H1 (cell line): ENCODE measurements around the gene STIMATE. TPM values are rescaled to one million over a fixed set of nuclear protein-coding genes. Genes with fewer than 3 reads are reported as not detected.

Experiments used
- CTCF ChIA-PET: fragments of 300-600 bp; sonication (Branson Sonifier 250); formaldehyde crosslinking; loops from one replicate; lab custom pipeline; 2021; ENCODE audit not compliant: partially characterized antibody; lab: Charles Lee
- POLR2A ChIA-PET: fragments of 300-600 bp; sonication (Branson Sonifier 250); formaldehyde crosslinking; loops from one replicate; lab custom pipeline; 2021; ENCODE audit warnings: inconsistent platforms; ENCODE audit not compliant: partially characterized antibody; lab: Charles Lee
- DNase-seq, 2 experiments: peaks; one replicate each; pipeline versions ENCODE4 v3.0.0 to v3.0.0-alpha.2; 2010 to 2022; ENCODE audit warnings: low spot score in 2 of 2, low read depth in 1 of 2, mixed read lengths in 1 of 2
- FAIRE-seq: peaks from 2 replicates; lab custom pipeline; 2011; peaks lifted over from hg19 to GRCh38; lab: Jason Lieb, UNC
- H2AFZ ChIP-seq: 2 replicates; pipeline ENCODE4 v1.8.1; 2012; ENCODE audit warnings: low read length, inconsistent platforms
- H2AK5ac ChIP-seq: 2 replicates; pipeline ENCODE4 v1.6.1; 2013; ENCODE audit warnings: low read depth, low read length
- H2BK120ac ChIP-seq: replicated peaks from 2 replicates; pipeline ENCODE3; 2013; ENCODE audit warnings: low read depth, low read length, inconsistent platforms
- H2BK12ac ChIP-seq: 2 replicates; pipeline ENCODE4 v1.6.1; 2013; ENCODE audit warnings: low read depth, low read length
- H2BK15ac ChIP-seq: 2 replicates; pipeline ENCODE4 v1.6.1; 2013; ENCODE audit warnings: low read length
- H2BK20ac ChIP-seq: 2 replicates; pipeline ENCODE4 v1.6.1; 2013; ENCODE audit warnings: low read length
- H2BK5ac ChIP-seq: 2 replicates; pipeline ENCODE4 v1.6.1; 2013; ENCODE audit warnings: low read depth, low read length
- H3K14ac ChIP-seq: 2 replicates; pipeline ENCODE4 v1.6.1; 2013; ENCODE audit warnings: inconsistent platforms; ENCODE audit not compliant: insufficient read length
- H3K18ac ChIP-seq: 2 replicates; pipeline ENCODE4 v1.6.1; 2013; ENCODE audit warnings: low read length; ENCODE audit errors: extremely low read depth
- H3K23ac ChIP-seq: 2 replicates; pipeline ENCODE4 v1.6.1; 2013; ENCODE audit warnings: inconsistent platforms; ENCODE audit not compliant: insufficient read length
- H3K23me2 ChIP-seq: 2 replicates; pipeline ENCODE4 v1.6.1; 2013; ENCODE audit warnings: low read depth, low read length
- H3K27ac ChIP-seq: 2 replicates; pipeline ENCODE4 v1.6.1; 2011; ENCODE audit warnings: low read depth, low read length, inconsistent platforms
- H3K27me3 ChIP-seq, 4 experiments: replicated peaks in 1 of 4; 1 replicate in 1 of 4; 2 replicates in 3 of 4; pipeline versions ENCODE4 v1.6.1 to v1.8.1; 2011 to 2013; ENCODE audit warnings: low read length in 3 of 4, mild to moderate bottlenecking in 3 of 4, inconsistent platforms in 2 of 4, mixed read lengths in 2 of 4, moderate library complexity in 1 of 4; ENCODE audit not compliant: control insufficient read depth in 3 of 4, insufficient read depth in 3 of 4; ENCODE audit errors: extremely low read depth in 1 of 4
- H3K36me3 ChIP-seq, 4 experiments: 2 replicates each; pipeline versions ENCODE4 v1.6.1 to v1.8.1; 2011 to 2013; ENCODE audit warnings: mild to moderate bottlenecking in 4 of 4, low read length in 3 of 4, moderate library complexity in 2 of 4, control low read depth in 1 of 4, inconsistent platforms in 1 of 4; ENCODE audit not compliant: insufficient read depth in 4 of 4, control insufficient read depth in 2 of 4
- H3K4ac ChIP-seq: replicated peaks from 2 replicates; pipeline ENCODE3; 2013; ENCODE audit warnings: low read length, low read depth, mixed read lengths, inconsistent platforms; ENCODE audit not compliant: insufficient read length
- H3K4me1 ChIP-seq, 4 experiments: replicated peaks in 1 of 4; 1 replicate in 1 of 4; 2 replicates in 3 of 4; pipeline versions ENCODE4 v1.6.1 to v1.8.1; 2011 to 2013; ENCODE audit warnings: low read length in 3 of 4, inconsistent platforms in 2 of 4, mixed read lengths in 1 of 4; ENCODE audit not compliant: insufficient read depth in 4 of 4, control insufficient read depth in 3 of 4
- H3K4me2 ChIP-seq, 2 experiments: 2 replicates each; pipeline versions ENCODE4 v1.6.1 to v1.8.1; 2011 to 2013; ENCODE audit warnings: low read depth in 2 of 2, low read length in 2 of 2, control low read depth in 1 of 2, inconsistent platforms in 1 of 2, mild to moderate bottlenecking in 1 of 2; ENCODE audit not compliant: insufficient read depth in 1 of 2
- H3K4me3 ChIP-seq, 4 experiments: fragments of 200-600, 300-600 bp in 1 of 4; sonication (generic), shearing (Covaris generic), sonication (Bioruptor Twin) in 1 of 4; 2 replicates each; pipeline versions ENCODE4 v1.5.1 to v1.8.1; 2011 to 2016; ENCODE audit warnings: low read length in 4 of 4, low read depth in 3 of 4, control low read depth in 2 of 4, inconsistent platforms in 2 of 4, mild to moderate bottlenecking in 2 of 4, mixed read lengths in 1 of 4, moderate library complexity in 1 of 4; ENCODE audit not compliant: insufficient read depth in 2 of 4; ENCODE audit errors: extremely low read depth in 1 of 4
- H3K56ac ChIP-seq: replicated peaks from 2 replicates; pipeline ENCODE3; 2013; ENCODE audit warnings: low read depth, mild to moderate bottlenecking, mixed read lengths, low read length, inconsistent platforms; ENCODE audit not compliant: insufficient read length
- H3K79me1 ChIP-seq: 2 replicates; pipeline ENCODE4 v1.6.1; 2013; ENCODE audit warnings: low read depth, low read length, control low read depth
- H3K79me2 ChIP-seq, 2 experiments: 2 replicates each; pipeline versions ENCODE4 v1.6.1 to v1.8.1; 2012 to 2013; ENCODE audit warnings: low read length in 2 of 2, mild to moderate bottlenecking in 2 of 2, inconsistent platforms in 1 of 2; ENCODE audit not compliant: insufficient read depth in 2 of 2, control insufficient read depth in 1 of 2
- H3K9ac ChIP-seq, 4 experiments: replicated peaks in 1 of 4; 1 replicate in 1 of 4; 2 replicates in 3 of 4; pipeline versions ENCODE4 v1.6.1 to v1.8.1; 2011 to 2013; ENCODE audit warnings: low read depth in 3 of 4, low read length in 3 of 4, control low read depth in 2 of 4, mild to moderate bottlenecking in 2 of 4, moderate library complexity in 2 of 4, inconsistent platforms in 1 of 4; ENCODE audit errors: extremely low read depth in 1 of 4
- H3K9me3 ChIP-seq, 2 experiments: 2 replicates each; pipeline versions ENCODE4 v1.6.1 to v1.8.1; 2012 to 2013; ENCODE audit warnings: mild to moderate bottlenecking in 2 of 2, moderate library complexity in 2 of 2, control low read depth in 1 of 2, inconsistent platforms in 1 of 2, low read depth in 1 of 2, low read length in 1 of 2, mixed read lengths in 1 of 2; ENCODE audit not compliant: insufficient read depth in 2 of 2
- H4K20me1 ChIP-seq, 2 experiments: replicated peaks in 1 of 2; 2 replicates each; pipeline versions ENCODE3 to v1.8.1; 2011 to 2013; ENCODE audit warnings: inconsistent platforms in 2 of 2, low read length in 2 of 2, mild to moderate bottlenecking in 1 of 2; ENCODE audit not compliant: insufficient read depth in 2 of 2, control insufficient read depth in 1 of 2
- H4K5ac ChIP-seq: 2 replicates; pipeline ENCODE4 v1.6.1; 2013; ENCODE audit warnings: low read length, low read depth, mixed read lengths, inconsistent platforms; ENCODE audit not compliant: insufficient read length
- H4K8ac ChIP-seq: 2 replicates; pipeline ENCODE4 v1.8.0; 2013; ENCODE audit warnings: mild to moderate bottlenecking, moderate library complexity, low read length, inconsistent platforms; ENCODE audit not compliant: insufficient read depth; ENCODE audit errors: extremely low read depth
- H4K91ac ChIP-seq: replicated peaks from 2 replicates; pipeline ENCODE3; 2013; ENCODE audit warnings: low read length, mixed read lengths, inconsistent platforms; ENCODE audit not compliant: insufficient read length
- BCL11A ChIP-seq, 2 experiments: IDR thresholded peaks; one replicate each; pipeline ENCODE4 v1.6.1; 2011; ENCODE audit warnings: low read depth in 2 of 2, low read length in 2 of 2, mild to moderate bottlenecking in 2 of 2
- BRCA1 ChIP-seq: IDR thresholded peaks from 2 replicates; pipeline ENCODE4 v1.6.1; 2012; ENCODE audit warnings: low read depth, low read length, improper control_type of control experiment
- CBX5 ChIP-seq: fragments of 300-800, 300-1000 bp; sonication (generic); IDR thresholded peaks from 2 replicates; pipeline ENCODE4 v1.7.1; 2016; ENCODE audit warnings: antibody characterized with exemption, low read length, low read depth
- CEBPB ChIP-seq: IDR thresholded peaks from 2 replicates; pipeline ENCODE4 v1.6.1; 2012; ENCODE audit warnings: low read depth, low read length
- EP300 ChIP-seq, 2 experiments: IDR thresholded peaks; 1 replicate in 1 of 2; 2 replicates in 1 of 2; pipeline ENCODE4 v1.6.1; 2011 to 2012; ENCODE audit warnings: low read depth in 2 of 2, low read length in 2 of 2, mild to moderate bottlenecking in 2 of 2, borderline replicate concordance in 1 of 2, inconsistent platforms in 1 of 2, moderate library complexity in 1 of 2
- GABPA ChIP-seq: IDR thresholded peaks from 2 replicates; pipeline ENCODE4 v1.6.1; 2011; ENCODE audit warnings: mild to moderate bottlenecking, low read length, moderate library complexity, borderline replicate concordance; ENCODE audit not compliant: insufficient read depth
- HDAC2 ChIP-seq, 2 experiments: fragments of 300-600 bp in 1 of 2; sonication (generic) in 1 of 2; IDR thresholded peaks; 2 replicates each; pipeline ENCODE4 v1.6.1; 2011 to 2012; ENCODE audit warnings: low read depth in 2 of 2, low read length in 2 of 2, mild to moderate bottlenecking in 2 of 2, moderate library complexity in 2 of 2, borderline replicate concordance in 1 of 2, inconsistent platforms in 1 of 2
- HDAC6 ChIP-seq: IDR thresholded peaks from one replicate; pipeline ENCODE4 v1.7.1; 2012; ENCODE audit warnings: low read depth, mild to moderate bottlenecking, inconsistent platforms, low read length, moderate library complexity
- POLR2A ChIP-seq, 2 experiments: IDR thresholded peaks; 1 replicate in 1 of 2; 2 replicates in 1 of 2; pipeline ENCODE4 v1.6.1; 2011; ENCODE audit warnings: low read depth in 2 of 2, low read length in 2 of 2, mild to moderate bottlenecking in 2 of 2; ENCODE audit errors: control extremely low read depth in 1 of 2
- POU5F1 ChIP-seq: IDR thresholded peaks from 2 replicates; pipeline ENCODE4 v1.6.1; 2011; ENCODE audit warnings: low read depth, mild to moderate bottlenecking, low read length, moderate library complexity
- SIN3A ChIP-seq, 2 experiments: IDR thresholded peaks in 1 of 2; conservative IDR thresholded peaks in 1 of 2; 2 replicates each; pipeline ENCODE4 v1.6.1; 2011 to 2012; ENCODE audit warnings: low read length in 2 of 2, improper control_type of control experiment in 1 of 2, low read depth in 1 of 2, mild to moderate bottlenecking in 1 of 2
- TAF7 ChIP-seq: optimal IDR thresholded peaks from 2 replicates; pipeline ENCODE3; 2011; ENCODE audit warnings: low read depth, mild to moderate bottlenecking, inconsistent platforms, low read length, moderate library complexity, borderline replicate concordance
- TCF12 ChIP-seq: IDR thresholded peaks from 2 replicates; pipeline ENCODE4 v1.6.1; 2011; ENCODE audit warnings: low read depth, mild to moderate bottlenecking, low read length
- WGBS, 2 experiments: shearing (Covaris generic) in 1 of 2; methylation state at CpG; one replicate each; pipeline versions ENCODE4 v1.1.6 to v1.1.7; 2013 to 2015; ENCODE audit warnings: low lambda C conversion rate in 2 of 2, mixed read lengths in 2 of 2, inconsistent platforms in 1 of 2, low coverage in 1 of 2, missing lambda C conversion rate in 1 of 2; ENCODE audit not compliant: insufficient replicate concordance in 2 of 2, insufficient coverage in 1 of 2, insufficient read length in 1 of 2; ENCODE audit errors: extremely low coverage in 1 of 2, missing lambda C conversion rate in 1 of 2; 5-methylcytosine and 5-hydroxymethylcytosine counted together
- polyA plus RNA-seq, 7 experiments: library from polyadenylated mRNA; depleted of rRNA in 3 of 7; stranded (reverse) in 5 of 7; unstranded in 2 of 7; fragments of >200 nt in 5 of 7; fragments of 200-250 nt in 2 of 7; gene quantifications; 1 replicate in 5 of 7; 2 replicates in 1 of 7; 4 replicates in 1 of 7; pipeline versions ENCODE4 v1.2.1 to v1.2.3, GENCODE V29; 2011 to 2013; ENCODE audit warnings: missing spikeins in 2 of 7, mixed read lengths in 2 of 7
- total RNA-seq: library from RNA; stranded (reverse); fragmentation: NEBNext Ultra II Directional; extraction: Animal tissue kit (Norgen Biotek cat#: 25700); gene quantifications from 2 replicates; pipeline ENCODE4 v1.2.1, GENCODE V29; 2021

STIMATE gene
- total and polyA plus RNA-seq, 2 of the 8 experiments (the other 6 are each of a cell fraction or from before 2014, with no cell fraction given), result 17.5 to 22.1 TPM

DNA sequence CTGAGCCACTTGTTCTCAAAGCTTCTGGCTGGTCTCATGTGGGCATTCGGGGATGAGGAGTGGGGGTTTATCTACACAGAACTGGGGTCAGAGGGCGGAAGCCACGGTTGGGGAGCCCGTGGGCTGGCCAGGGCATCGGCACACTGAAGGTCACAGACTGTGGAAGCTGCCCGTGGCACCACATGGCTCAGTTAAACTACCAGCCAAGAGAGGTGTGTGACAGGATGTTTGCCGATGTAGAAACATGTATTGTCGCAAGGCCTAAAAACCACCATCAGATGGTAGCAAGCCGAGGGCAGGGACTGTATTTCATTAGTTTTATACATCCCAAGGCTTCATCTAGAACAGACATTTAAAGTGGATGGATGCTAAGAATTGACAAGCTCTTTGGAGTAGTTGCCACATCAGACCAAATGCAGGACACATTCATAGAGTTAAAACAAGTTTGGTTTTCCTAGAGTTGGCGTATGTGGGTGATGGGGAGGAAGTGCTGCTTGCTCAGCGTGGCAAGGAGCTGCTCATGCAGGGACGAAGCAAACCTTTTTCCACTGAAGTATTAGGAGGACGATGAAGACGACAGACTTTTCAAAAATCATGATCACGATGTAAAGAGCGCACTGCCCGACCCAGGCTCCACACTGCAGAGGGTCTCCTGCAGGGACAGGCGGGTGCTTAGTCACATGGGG is 52.9 kb downstream of the STIMATE start:
- no peaks in the 10 kb centered on the region for H3K4me1 ChIP-seq
- H4K91ac ChIP-seq, result no peak overlapping the region
- no peak overlapping the region for H3K4me3 ChIP-seq
- no peak overlapping the region for H2BK15ac ChIP-seq
- H2AK5ac ChIP-seq, result no peak overlapping the region
- no peak overlapping the region for H3K56ac ChIP-seq
- no peaks in the 10 kb centered on the region for H3K9me3 ChIP-seq
- FAIRE-seq, result no peak
- H2AFZ ChIP-seq, result no peak overlapping the region
- no peak overlapping the region for H4K5ac ChIP-seq
- H4K8ac ChIP-seq, result no peak overlapping the region
- H3K36me3 ChIP-seq, result peaks cover 3 to 12% (median 7%) of the 10 kb centered on the region in 4 experiments; a peak in 7 of 8 replicates
- ChIA-PET CTCF (interaction anchor here (0.6 to 4.2 kb wide), 15 partner anchors 8 to 351 kb away, joined by 3 to 46 read pairs (median 4); partner anchors contain the start of gene MUSTN1), POLR2A (interaction anchor here (0.9 kb wide), 1 partner anchor 9 kb away, joined by 3 read pairs; the partner anchor contains the start of gene MUSTN1)
- no peak overlapping the region for H3K4me2 ChIP-seq
- H3K27me3 ChIP-seq, result no peaks in the 10 kb centered on the region
- H2BK120ac ChIP-seq, result no peak overlapping the region
- no peak overlapping the region for H2BK20ac ChIP-seq
- no peaks in the 10 kb centered on the region for H3K79me2 ChIP-seq
- no peak overlapping the region for H3K23ac ChIP-seq
- WGBS, 2 experiments, result 95% methylated on average over 18 of the region's 18 CpGs; no CpG with 5 or more reads in 1 of the 2 experiments
- no peak overlapping the region for H3K27ac ChIP-seq
- no peak overlapping the region for H2BK12ac ChIP-seq
- no peaks in the 10 kb centered on the region; the same call in 1 of the 2 replicates for H3K79me1 ChIP-seq
- no peaks in the 10 kb centered on the region for H3K23me2 ChIP-seq
- H2BK5ac ChIP-seq, result no peak overlapping the region
- no peak overlapping the region for H3K4ac ChIP-seq
- H3K9ac ChIP-seq, result no peak overlapping the region
- H4K20me1 ChIP-seq, result peaks cover 2 to 3% of the 10 kb centered on the region in 2 experiments
- H3K14ac ChIP-seq, result no peak overlapping the region
- no peak overlapping the region for H3K18ac ChIP-seq
- no peak for DNase-seq
- TF ChIP-seq BCL11A (IDR thresholded peaks at IDR 0.05; ENCODE audit: low read depth in 2 of 2, low read length in 2 of 2), result no peak
- no peak for TF ChIP-seq CEBPB
- TF ChIP-seq SIN3A (conservative IDR thresholded peaks at IDR 0.05 in 1 of 2, IDR thresholded peaks at IDR 0.05 in 1 of 2; ENCODE audit: low read depth in 1 of 2, low read length in 2 of 2), result no peak
- TF ChIP-seq GABPA, result no peak
- TF ChIP-seq CBX5, result no peak
- TF ChIP-seq POLR2A (IDR thresholded peaks at IDR 0.05; ENCODE audit: control extremely low read depth in 1 of 2, low read depth in 2 of 2, low read length in 2 of 2), result no peak
- TF ChIP-seq POU5F1, result no peak
- TF ChIP-seq HDAC2 (IDR thresholded peaks at IDR 0.05; ENCODE audit: borderline replicate concordance in 1 of 2, low read depth in 2 of 2, low read length in 2 of 2), result no peak
- no peak for TF ChIP-seq HDAC6
- no peak for TF ChIP-seq TAF7
- no peak for TF ChIP-seq EP300 (IDR thresholded peaks at IDR 0.05; ENCODE audit: borderline replicate concordance in 1 of 2, low read depth in 2 of 2, low read length in 2 of 2)
- TF ChIP-seq BRCA1, result no peak
- TF ChIP-seq TCF12, result no peak
